ENCODE results near the gene SMIM17. TPM values are rescaled to one million over a fixed set of nuclear protein-coding genes. Genes with fewer than 3 reads are reported as not detected.

Gene SMIM17
- total and polyA plus RNA-seq, 4 donors = 0.10 to 0.94 (median 0.27) TPM

DNA sequence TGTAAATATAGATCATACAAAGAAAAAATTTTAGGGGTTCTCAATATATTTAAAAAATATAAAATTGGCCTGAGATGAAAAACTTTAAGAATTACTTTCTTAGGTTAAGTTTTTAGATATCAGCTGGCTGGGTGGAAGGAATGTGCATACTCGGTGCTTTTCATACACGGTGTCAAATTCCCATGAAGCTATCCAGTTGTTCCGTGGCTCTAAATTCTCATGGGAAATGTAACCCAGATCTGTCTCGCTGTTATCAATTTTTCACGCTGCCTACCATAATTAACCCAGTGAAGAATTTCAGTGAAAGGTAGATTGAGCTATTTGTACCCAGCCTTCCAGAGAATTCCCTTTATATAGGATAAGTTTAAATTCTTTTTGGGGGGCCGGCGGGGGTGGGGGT, 40.2 kb downstream of the SMIM17 start:
- TF ChIP-seq, protein P1, sequence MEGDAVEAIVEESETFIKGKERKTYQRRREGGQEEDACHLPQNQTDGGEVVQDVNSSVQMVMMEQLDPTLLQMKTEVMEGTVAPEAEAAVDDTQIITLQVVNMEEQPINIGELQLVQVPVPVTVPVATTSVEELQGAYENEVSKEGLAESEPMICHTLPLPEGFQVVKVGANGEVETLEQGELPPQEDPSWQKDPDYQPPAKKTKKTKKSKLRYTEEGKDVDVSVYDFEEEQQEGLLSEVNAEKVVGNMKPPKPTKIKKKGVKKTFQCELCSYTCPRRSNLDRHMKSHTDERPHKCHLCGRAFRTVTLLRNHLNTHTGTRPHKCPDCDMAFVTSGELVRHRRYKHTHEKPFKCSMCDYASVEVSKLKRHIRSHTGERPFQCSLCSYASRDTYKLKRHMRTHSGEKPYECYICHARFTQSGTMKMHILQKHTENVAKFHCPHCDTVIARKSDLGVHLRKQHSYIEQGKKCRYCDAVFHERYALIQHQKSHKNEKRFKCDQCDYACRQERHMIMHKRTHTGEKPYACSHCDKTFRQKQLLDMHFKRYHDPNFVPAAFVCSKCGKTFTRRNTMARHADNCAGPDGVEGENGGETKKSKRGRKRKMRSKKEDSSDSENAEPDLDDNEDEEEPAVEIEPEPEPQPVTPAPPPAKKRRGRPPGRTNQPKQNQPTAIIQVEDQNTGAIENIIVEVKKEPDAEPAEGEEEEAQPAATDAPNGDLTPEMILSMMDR (IDR thresholded peaks at IDR 0.05; ENCODE audit: control extremely low read depth, extremely low read depth) = no peak
- H3K36me3 ChIP-seq (ENCODE audit: control insufficient read depth in 4 of 4, insufficient read depth in 4 of 4, low read length in 4 of 4) = no peaks in the 10 kb centered on the region
- no peak overlapping the region for H3K9ac ChIP-seq (ENCODE audit: insufficient read depth in 1 of 2, low read length in 2 of 2)
- ATAC-seq (ENCODE audit: insufficient read depth, low FRiP score) (no peak), DNase-seq (no peak)
- no peaks in the 10 kb centered on the region for H3K27me3 ChIP-seq (ENCODE audit: control insufficient read depth in 3 of 3, insufficient read depth in 3 of 3, low read length in 2 of 3)
- H3K27ac ChIP-seq (ENCODE audit: low read depth in 1 of 2, low read length in 1 of 2) = no peak overlapping the region
- no peaks in the 10 kb centered on the region for H3K4me1 ChIP-seq (ENCODE audit: control insufficient read depth in 5 of 5, insufficient read depth in 5 of 5, low read length in 5 of 5)
- 69 to 79% methylated on average over 7 of the region's 7 CpGs for WGBS, 2 donors
- H3K4me3 ChIP-seq = no peak overlapping the region
- H3K9me3 ChIP-seq (ENCODE audit: control insufficient read depth in 4 of 4, insufficient read depth in 3 of 4, low read length in 3 of 4) = peaks cover 0 to 13% (median 0%) of the 10 kb centered on the region in 4 donors

DNA sequence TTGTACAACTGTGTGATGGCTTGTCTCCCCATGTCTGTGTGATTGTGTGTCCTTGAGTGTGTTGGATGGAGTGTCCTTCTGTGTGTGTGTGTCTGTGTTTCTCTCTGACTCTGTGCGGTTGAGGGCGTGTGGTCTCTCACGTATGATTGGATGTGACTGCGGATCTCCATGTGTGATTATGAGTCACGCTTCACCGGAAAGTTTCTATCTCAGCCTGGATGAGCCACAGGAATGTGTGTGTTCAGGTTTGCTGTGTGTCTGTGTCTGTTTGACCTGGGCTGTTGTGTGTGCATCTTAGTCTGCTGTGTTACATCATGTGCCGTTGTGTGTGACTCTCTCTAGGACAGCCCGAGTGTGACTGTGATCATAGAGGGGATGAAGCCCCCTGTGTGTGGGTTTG, 44.1 kb downstream of the SMIM17 start:
- ATAC-seq (ENCODE audit: insufficient read depth, low FRiP score) (no peak), DNase-seq (no peak)
- Histone ChIP-seq H3K27me3 (ENCODE audit: control insufficient read depth in 3 of 3, insufficient read depth in 3 of 3, low read length in 2 of 3) (no peaks in the 10 kb centered on the region), H3K27ac (ENCODE audit: low read depth in 1 of 2, low read length in 1 of 2) (no peak overlapping the region), H3K4me3 (no peak overlapping the region), H3K4me1 (ENCODE audit: control insufficient read depth in 5 of 5, insufficient read depth in 5 of 5, low read length in 5 of 5) (no peaks in the 10 kb centered on the region), H3K9me3 (ENCODE audit: control insufficient read depth in 4 of 4, insufficient read depth in 3 of 4, low read length in 3 of 4) (peaks cover 0 to 12% (median 0%) of the 10 kb centered on the region in 4 donors), H3K36me3 (ENCODE audit: control insufficient read depth in 4 of 4, insufficient read depth in 4 of 4, low read length in 4 of 4) (no peaks in the 10 kb centered on the region), H3K9ac (ENCODE audit: insufficient read depth in 1 of 2, low read length in 2 of 2) (no peak overlapping the region)
- 79 to 81% methylated on average over 8 of the region's 8 CpGs for WGBS, 2 donors
- TF ChIP-seq, protein P1 (IDR thresholded peaks at IDR 0.05; ENCODE audit: control extremely low read depth, extremely low read depth) = no peak

DNA sequence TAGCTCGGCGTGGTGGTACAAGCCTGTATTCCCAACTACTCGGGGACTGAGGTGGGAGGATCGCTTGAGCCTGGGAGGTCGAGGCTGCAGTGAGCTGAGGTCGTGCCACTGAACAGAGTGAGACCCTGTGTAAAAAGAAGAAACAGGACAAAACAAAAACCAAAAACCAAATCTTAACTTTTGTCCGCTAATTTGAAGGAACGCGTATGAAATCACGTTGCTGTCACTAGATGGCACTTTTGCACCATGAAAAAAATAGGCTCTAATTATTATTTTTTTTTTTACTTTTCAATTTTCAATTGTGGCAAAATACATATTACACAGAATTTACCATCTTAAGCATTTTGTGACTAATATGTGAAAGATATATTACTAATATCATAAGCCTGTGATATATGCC, 46.2 kb downstream of the SMIM17 start:
- DNase-seq = no peak
- TF ChIP-seq, protein P1 (IDR thresholded peaks at IDR 0.05; ENCODE audit: control extremely low read depth, extremely low read depth) = no peak
- 82 to 83% methylated on average over 10 of the region's 10 CpGs for WGBS, 2 donors

DNA sequence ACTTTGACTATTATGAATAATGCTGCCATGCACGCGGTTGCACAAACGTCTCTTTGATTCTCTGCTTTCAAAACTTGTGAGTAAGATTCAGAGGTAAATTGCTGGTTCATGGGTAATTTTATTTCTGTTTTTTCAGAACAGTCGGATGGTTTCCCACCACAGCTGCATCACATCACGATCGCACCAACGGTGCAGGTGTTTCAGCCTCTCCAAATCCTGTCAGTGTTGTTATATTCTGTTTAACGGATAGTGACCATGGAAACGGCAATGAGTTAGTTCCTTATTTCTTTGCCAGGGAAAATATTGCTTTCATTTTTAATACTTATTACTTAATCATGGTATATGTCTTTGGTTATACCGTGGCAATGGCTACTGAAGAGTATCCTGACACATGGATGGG, 47.7 kb downstream of the SMIM17 start:
- H3K27ac ChIP-seq (ENCODE audit: low read depth in 1 of 2, low read length in 1 of 2) = no peak overlapping the region
- WGBS, 2 donors = 39 to 68% methylated on average over 10 of the region's 10 CpGs
- no peak overlapping the region for H3K4me3 ChIP-seq
- H3K9me3 ChIP-seq (ENCODE audit: control insufficient read depth in 4 of 4, insufficient read depth in 3 of 4, low read length in 3 of 4) = peaks cover 0 to 15% (median 0%) of the 10 kb centered on the region in 4 donors
- no peaks in the 10 kb centered on the region for H3K27me3 ChIP-seq (ENCODE audit: control insufficient read depth in 3 of 3, insufficient read depth in 3 of 3, low read length in 2 of 3)
- no peaks in the 10 kb centered on the region for H3K4me1 ChIP-seq (ENCODE audit: control insufficient read depth in 5 of 5, insufficient read depth in 5 of 5, low read length in 5 of 5)
- DNase-seq (no peak), ATAC-seq (ENCODE audit: insufficient read depth, low FRiP score) (no peak)
- no peak overlapping the region for H3K9ac ChIP-seq (ENCODE audit: insufficient read depth in 1 of 2, low read length in 2 of 2)
- TF ChIP-seq, protein P1 (IDR thresholded peaks at IDR 0.05; ENCODE audit: control extremely low read depth, extremely low read depth) = no peak
- H3K36me3 ChIP-seq (ENCODE audit: control insufficient read depth in 4 of 4, insufficient read depth in 4 of 4, low read length in 4 of 4) = no peaks in the 10 kb centered on the region

More for the DNA sequence above, 46.2 kb downstream of the SMIM17 start:
- Histone ChIP-seq H3K9me3 (ENCODE audit: control insufficient read depth in 4 of 4, insufficient read depth in 3 of 4, low read length in 3 of 4) (peaks cover 0 to 15% (median 0%) of the 10 kb centered on the region in 4 donors), H3K9ac (ENCODE audit: insufficient read depth in 1 of 2, low read length in 2 of 2) (no peak overlapping the region), H3K27ac (ENCODE audit: low read depth in 1 of 2, low read length in 1 of 2) (no peak overlapping the region), H3K36me3 (ENCODE audit: control insufficient read depth in 4 of 4, insufficient read depth in 4 of 4, low read length in 4 of 4) (no peaks in the 10 kb centered on the region), H3K4me3 (no peak overlapping the region), H3K27me3 (ENCODE audit: control insufficient read depth in 3 of 3, insufficient read depth in 3 of 3, low read length in 2 of 3) (no peaks in the 10 kb centered on the region), H3K4me1 (ENCODE audit: control insufficient read depth in 5 of 5, insufficient read depth in 5 of 5, low read length in 5 of 5) (no peaks in the 10 kb centered on the region)
- ATAC-seq (ENCODE audit: insufficient read depth, low FRiP score) = no peak
